IPS-NIHi7 (cell line): ENCODE data around the gene CAPN2.
"Not testable (repeated sequence)": the region's sequence is repeated elsewhere in the genome, so short reads cannot be mapped to it uniquely, and the experiment has no call there.

ENCODE experiments used
- DNase-seq: peaks from one replicate; pipeline ENCODE4 v3.0.0; 2012; ENCODE audit warnings: mixed read lengths; ENCODE audit errors: extremely low spot score

CAPN2 gene

GRCh38 chr1:223738465-223739365 is 26.4 kb downstream of the CAPN2 start:
- no peak for DNase-seq

GRCh38 chr1:223739366-223740037 is 27.2 kb downstream of the CAPN2 start:
- no peak for DNase-seq

GRCh38 chr1:223740038-223740736 is 27.8 kb downstream of the CAPN2 start:
- not testable (repeated sequence) for DNase-seq

- no peak for DNase-seq
Measured at GRCh38 chr1:223741861-223742260, 29.5 kb downstream of the CAPN2 start.

- DNase-seq, result no peak
Measured at GRCh38 chr1:223742856-223743517, 30.6 kb downstream of the CAPN2 start.

GRCh38 chr1:223745731-223746130 is 33.4 kb downstream of the CAPN2 start:
- DNase-seq, result no peak

- DNase-seq, result no peak
Measured at GRCh38 chr1:223747838-223748335, 35.5 kb downstream of the CAPN2 start.

GRCh38 chr1:223748405-223748772 is 36.0 kb downstream of the CAPN2 start:
- DNase-seq, result no peak

GRCh38 chr1:223748773-223749733 is 36.7 kb downstream of the CAPN2 start:
- peak; percentile 63 for DNase-seq

- DNase-seq, result no peak
Measured at GRCh38 chr1:223750730-223751570, 38.6 kb downstream of the CAPN2 start.

GRCh38 chr1:223751696-223752095 is 39.4 kb downstream of the CAPN2 start:
- DNase-seq, result no peak

- DNase-seq, result peak; percentile 83
Measured at GRCh38 chr1:223752721-223753515, 40.6 kb downstream of the CAPN2 start.

- DNase-seq, result no peak
Measured at GRCh38 chr1:223754681-223755431, 42.5 kb downstream of the CAPN2 start.

GRCh38 chr1:223755432-223755792 is 43.1 kb downstream of the CAPN2 start:
- no peak for DNase-seq

GRCh38 chr1:223755992-223756775 is 43.8 kb downstream of the CAPN2 start:
- no peak for DNase-seq

GRCh38 chr1:223756806-223757700 is 44.7 kb downstream of the CAPN2 start:
- no peak for DNase-seq
